GM23338 (cell line): ENCODE data around the gene HOXA5. TPM values are rescaled to one million over a fixed set of nuclear protein-coding genes. Genes with fewer than 3 reads are reported as not detected.

ENCODE experiments used
- ATAC-seq: fragments of 200-7000 bp; cut with Tn5 transposase; 3 replicates; pipeline ENCODE4 v1.9.1; 2020
- DNase-seq: peaks from one replicate; pipeline ENCODE4 v3.0.0-alpha.2; 2015; ENCODE audit warnings: low spot score
- H2AFZ ChIP-seq: fragments of 200-600 bp; sonication (generic); 2 replicates; pipeline ENCODE4 v1.8.0; 2016; ENCODE audit warnings: antibody characterized with exemption, mild to moderate bottlenecking, moderate library complexity
- H3F3A ChIP-seq: fragments of 200-600 bp; sonication (generic); replicated peaks from 2 replicates; pipeline ENCODE4 v1.8.0; 2017; ENCODE audit warnings: antibody characterized with exemption, mixed run types, low read depth
- H3K27ac ChIP-seq: fragments of 200-600 bp; sonication (generic); 2 replicates; pipeline ENCODE4 v1.6.1; 2016; ENCODE audit warnings: low read depth
- H3K27me3 ChIP-seq: fragments of 200-600 bp; sonication (generic); 2 replicates; pipeline ENCODE4 v1.8.0; 2016; ENCODE audit warnings: mild to moderate bottlenecking, mixed run types, moderate library complexity; ENCODE audit not compliant: insufficient read depth
- H3K36me3 ChIP-seq: fragments of 200-600 bp; sonication (generic); 2 replicates; pipeline ENCODE4 v1.8.0; 2016; ENCODE audit warnings: mild to moderate bottlenecking; ENCODE audit not compliant: insufficient read depth
- H3K4me1 ChIP-seq: fragments of 200-600 bp; sonication (generic); 2 replicates; pipeline ENCODE4 v1.8.0; 2016; ENCODE audit warnings: mild to moderate bottlenecking, moderate library complexity; ENCODE audit not compliant: insufficient read depth
- H3K4me2 ChIP-seq: fragments of 200-600 bp; sonication (generic); 2 replicates; pipeline ENCODE4 v1.7.1; 2017; ENCODE audit warnings: mixed run types
- H3K4me3 ChIP-seq: fragments of 200-600 bp; sonication (generic); 2 replicates; pipeline ENCODE4 v1.6.1; 2016; ENCODE audit warnings: mixed run types
- H3K79me2 ChIP-seq: fragments of 200-600 bp; sonication (generic); replicated peaks from 2 replicates; pipeline ENCODE4 v1.8.0; 2017; ENCODE audit warnings: mild to moderate bottlenecking; ENCODE audit not compliant: insufficient read depth
- H3K9me2 ChIP-seq: fragments of 200-600 bp; sonication (generic); 2 replicates; pipeline ENCODE4 v1.8.0; 2017; ENCODE audit not compliant: insufficient read depth
- H4K20me1 ChIP-seq: fragments of 200-600 bp; sonication (generic); replicated peaks from 2 replicates; pipeline ENCODE4 v1.8.0; 2017; ENCODE audit warnings: mild to moderate bottlenecking; ENCODE audit not compliant: insufficient read depth
- H3K27ac Mint-ChIP-seq: 2 replicates; pipeline ENCODE4 v1.8.0; 2020; ENCODE audit warnings: inconsistent platforms, mild to moderate bottlenecking, moderate library complexity, mixed read lengths
- H3K27me3 Mint-ChIP-seq: 3 replicates; pipeline ENCODE4 v1.8.0; 2022; ENCODE audit warnings: low read depth, mild to moderate bottlenecking, moderate library complexity, mixed read lengths, inconsistent platforms; ENCODE audit not compliant: insufficient read depth, poor library complexity
- H3K36me3 Mint-ChIP-seq: 3 replicates; pipeline ENCODE4 v1.8.0; 2021; ENCODE audit warnings: low read depth, mild to moderate bottlenecking, inconsistent platforms, moderate library complexity, mixed read lengths
- H3K4me1 Mint-ChIP-seq: 3 replicates; pipeline ENCODE4 v1.8.0; 2020; ENCODE audit warnings: mild to moderate bottlenecking, inconsistent platforms, mixed read lengths
- H3K4me3 Mint-ChIP-seq: 3 replicates; pipeline ENCODE4 v1.8.0; 2021; ENCODE audit warnings: moderate library complexity, mild to moderate bottlenecking, inconsistent platforms, mixed read lengths
- H3K9me3 Mint-ChIP-seq: 3 replicates; pipeline ENCODE4 v1.8.0; 2020; ENCODE audit warnings: moderate library complexity, mild to moderate bottlenecking, inconsistent platforms, mixed read lengths
- CTCF ChIP-seq, 2 experiments: fragments of 200-600 bp in 1 of 2; sonication (generic) in 1 of 2; conservative IDR thresholded peaks; 2 replicates each; pipeline versions ENCODE4 v1.5.1 to v1.6.1; 2016 to 2017; ENCODE audit warnings: antibody characterized with exemption in 2 of 2, low read depth in 2 of 2, mild to moderate bottlenecking in 2 of 2, moderate library complexity in 1 of 2
- ETS1 ChIP-seq: IDR thresholded peaks from 2 replicates; pipeline ENCODE4 v1.6.1; 2016; ENCODE audit warnings: antibody characterized with exemption
- EZH2 ChIP-seq: fragments of 200-600 bp; sonication (generic); IDR thresholded peaks from one replicate; pipeline ENCODE4 v1.8.0; 2017; ENCODE audit warnings: antibody characterized with exemption, mild to moderate bottlenecking, low read depth; ENCODE audit not compliant: unreplicated experiment
- EZH2phosphoT487 ChIP-seq: fragments of 200-600 bp; sonication (generic); IDR thresholded peaks from one replicate; pipeline ENCODE4 v1.8.1; 2018; ENCODE audit warnings: antibody characterized with exemption; ENCODE audit not compliant: unreplicated experiment
- JUNB ChIP-seq: IDR thresholded peaks from one replicate; pipeline ENCODE4 v1.6.1; 2016; ENCODE audit warnings: antibody characterized with exemption; ENCODE audit not compliant: unreplicated experiment
- NANOG ChIP-seq: IDR thresholded peaks from 2 replicates; pipeline ENCODE4 v1.6.1; 2016; ENCODE audit warnings: antibody characterized with exemption, borderline replicate concordance
- POLR2AphosphoS5 ChIP-seq: IDR thresholded peaks from 2 replicates; pipeline ENCODE4 v1.6.1; 2016; ENCODE audit warnings: antibody characterized with exemption, low read depth
- REST ChIP-seq: IDR thresholded peaks from one replicate; pipeline ENCODE4 v1.6.1; 2018; ENCODE audit warnings: antibody characterized with exemption; ENCODE audit not compliant: unreplicated experiment
- ZNF114 ChIP-seq: fragments of 250-450 bp; sonication (Bioruptor Pico); IDR thresholded peaks from 2 replicates; pipeline ENCODE4 v1.5.0; 2020; ENCODE audit warnings: mild to moderate bottlenecking, moderate library complexity
- polyA plus RNA-seq: library from polyadenylated mRNA; unstranded; fragments of >200 nt; fragmentation: Nextera tagmentation; extraction: Ambion mirVana; gene quantifications from 2 replicates; pipeline ENCODE4 v1.2.1, GENCODE V29; 2016
- total RNA-seq: library from RNA; depleted of rRNA; stranded (reverse); fragments of >200 nt; shearing (Covaris generic); gene quantifications from 2 replicates; pipeline ENCODE4 v1.2.3, GENCODE V29; 2014

The HOXA5 gene
- total and polyA plus RNA-seq, 2 experiments from 2014 or later, result not detected

- ATAC-seq (peak; percentile 21), DNase-seq (peak; percentile 74)
- Mint-ChIP-seq H3K36me3 (no peaks in the 10 kb centered on the region), H3K9me3 (no peaks in the 10 kb centered on the region; the same call in 2 of the 3 replicates), H3K4me1 (peaks cover 24% of the 10 kb centered on the region), H3K4me3 (peak overlapping the region; percentile 52; the same call in 2 of the 3 replicates), H3K27me3 (peaks cover 95% of the 10 kb centered on the region), H3K27ac (no peak overlapping the region)
- peaks cover 35% of the 10 kb centered on the region for H4K20me1 ChIP-seq
- no peaks in the 10 kb centered on the region for H3K36me3 ChIP-seq
- H3K4me3 ChIP-seq, result peak overlapping the region; percentile 40
- H3K4me2 ChIP-seq, result peak overlapping the region; percentile 48; the same call in 1 of the 2 replicates
- H3K4me1 ChIP-seq, result peaks cover 46% of the 10 kb centered on the region
- H2AFZ ChIP-seq, result no peak overlapping the region
- no peak overlapping the region for H3K27ac ChIP-seq
- no peaks in the 10 kb centered on the region for H3K79me2 ChIP-seq
- peaks cover 42% of the 10 kb centered on the region for H3F3A ChIP-seq
- H3K27me3 ChIP-seq, result peaks cover 100% of the 10 kb centered on the region
- H3K9me2 ChIP-seq, result no peaks in the 10 kb centered on the region
- TF ChIP-seq ETS1, result no peak
- TF ChIP-seq EZH2, result peak; percentile 88
- peak; percentile 97 for TF ChIP-seq EZH2phosphoT487
- TF ChIP-seq CTCF (conservative IDR thresholded peaks at IDR 0.05; ENCODE audit: low read depth in 2 of 2), result no peak
Measured at GRCh38 chr7:27191833-27192545, 48.5 kb upstream of the HOXA5 start.

GRCh38 chr7:27191161-27191731 is 47.8 kb upstream of the HOXA5 start:
- H3K4me3 Mint-ChIP-seq, result no peak overlapping the region; the same call in 2 of the 3 replicates
- H3K27ac ChIP-seq, result no peak overlapping the region
- peaks cover 27% of the 10 kb centered on the region for H3K4me1 Mint-ChIP-seq
- H2AFZ ChIP-seq, result no peak overlapping the region
- TF ChIP-seq NANOG (no peak), ETS1 (no peak), CTCF (conservative IDR thresholded peaks at IDR 0.05; ENCODE audit: low read depth in 2 of 2) (no peak), REST (no peak), ZNF114 (no peak), JUNB (no peak), POLR2AphosphoS5 (no peak), EZH2 (peak; percentile 95)
- ATAC-seq, result peak; percentile 5
- H3K36me3 Mint-ChIP-seq, result no peaks in the 10 kb centered on the region
- no peaks in the 10 kb centered on the region for H3K9me2 ChIP-seq
- no peak overlapping the region for H3K4me3 ChIP-seq
- DNase-seq, result no peak
- peaks cover 100% of the 10 kb centered on the region for H3K27me3 ChIP-seq
- peaks cover 47% of the 10 kb centered on the region for H3F3A ChIP-seq
- peaks cover 53% of the 10 kb centered on the region for H3K4me1 ChIP-seq
- H3K27me3 Mint-ChIP-seq, result peaks cover 95% of the 10 kb centered on the region
- H3K4me2 ChIP-seq, result no peak overlapping the region
- no peaks in the 10 kb centered on the region; the same call in 2 of the 3 replicates for H3K9me3 Mint-ChIP-seq
- peaks cover 36% of the 10 kb centered on the region for H4K20me1 ChIP-seq
- H3K36me3 ChIP-seq, result no peaks in the 10 kb centered on the region
- H3K79me2 ChIP-seq, result no peaks in the 10 kb centered on the region
- no peak overlapping the region for H3K27ac Mint-ChIP-seq
